ENCODE results near the gene HADHA.

HADHA gene

GRCh38 chr2:26190369-26190768 lies 54.1 kb downstream of the HADHA start:
- DNase-seq = no peak

- no peak for DNase-seq
These were observed 54.7 kb downstream of the HADHA start for GRCh38 chr2:26189751-26190150.

- no peak for DNase-seq
These were observed 55.3 kb downstream of the HADHA start for GRCh38 chr2:26189123-26189522.

GRCh38 chr2:26187537-26188104 lies 56.8 kb downstream of the HADHA start:
- no peak for DNase-seq

- no peak for DNase-seq
These were observed 57.3 kb downstream of the HADHA start for GRCh38 chr2:26187114-26187513.

- DNase-seq = no peak
These were observed 58.3 kb downstream of the HADHA start for GRCh38 chr2:26185954-26186770.

GRCh38 chr2:26185304-26185928 lies 59.0 kb downstream of the HADHA start:
- no peak for DNase-seq

GRCh38 chr2:26184555-26185303 lies 59.7 kb downstream of the HADHA start:
- no peak for DNase-seq

- no peak for DNase-seq
These were observed 60.3 kb downstream of the HADHA start for GRCh38 chr2:26184121-26184520.

GRCh38 chr2:26182887-26183630 lies 61.4 kb downstream of the HADHA start:
- no peak for DNase-seq

- no peak for DNase-seq
These were observed 62.0 kb downstream of the HADHA start for GRCh38 chr2:26182441-26182840.

GRCh38 chr2:26179446-26179913 lies 65.0 kb downstream of the HADHA start:
- DNase-seq = no peak

GRCh38 chr2:26178746-26179436 lies 65.5 kb downstream of the HADHA start:
- DNase-seq = no peak

- DNase-seq = no peak
These were observed 66.2 kb downstream of the HADHA start for GRCh38 chr2:26178246-26178645.

- DNase-seq = no peak
These were observed 67.3 kb downstream of the HADHA start for GRCh38 chr2:26177122-26177521.

GRCh38 chr2:26176279-26176615 lies 68.2 kb downstream of the HADHA start:
- DNase-seq = no peak

GRCh38 chr2:26175466-26176278 lies 68.8 kb downstream of the HADHA start:
- DNase-seq = no peak

- DNase-seq = no peak
These were observed 69.6 kb downstream of the HADHA start for GRCh38 chr2:26174691-26175465.

- DNase-seq = no peak
These were observed 70.5 kb downstream of the HADHA start for GRCh38 chr2:26173776-26174482.
